GM19452 (cell line): ENCODE data around the gene IQSEC1.

Experiments
- ATAC-seq: cut with Tn5 transposase; IDR thresholded peaks from one replicate; pipeline ENCODE4 v1.9.1; 2021; ENCODE audit not compliant: unreplicated experiment

IQSEC1 gene

DNA sequence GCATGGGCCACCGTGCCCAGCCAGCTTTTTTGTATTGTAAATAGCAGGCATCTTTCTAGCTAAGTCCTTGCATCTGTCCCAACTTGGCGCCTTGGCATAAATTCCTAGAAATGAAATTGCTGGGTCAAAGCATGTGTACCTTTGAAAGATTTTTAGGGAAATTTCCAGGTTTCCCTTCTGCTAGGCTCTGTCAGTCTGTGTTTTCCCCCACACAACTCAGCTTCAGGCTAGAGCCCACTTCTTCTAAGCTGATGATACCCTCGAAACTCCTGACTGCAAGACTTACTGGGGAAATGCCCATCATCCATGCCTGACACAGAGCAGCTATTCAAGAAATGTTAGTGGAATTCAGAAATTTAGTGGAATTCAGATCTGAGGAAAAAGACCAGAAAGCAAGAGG, 221.0 kb downstream of the IQSEC1 start:
- ATAC-seq, result no peak
